GM23248 (cell line): Measurements from ENCODE around the gene TCEAL2. TPM values are rescaled to one million over a fixed set of nuclear protein-coding genes. Genes with fewer than 3 reads are reported as not detected.
"Not testable (repeated sequence)": the region's sequence is repeated elsewhere in the genome, so short reads cannot be mapped to it uniquely, and the experiment has no call there.

Experiments
- DNase-seq: peaks from one replicate; pipeline ENCODE4 v3.0.0-alpha.2; 2015
- H2AFZ ChIP-seq: fragments of 200-600 bp; sonication (generic); 2 replicates; pipeline ENCODE4 v1.6.1; 2016; ENCODE audit warnings: antibody characterized with exemption
- H3F3A ChIP-seq: fragments of 200-600 bp; sonication (generic); 2 replicates; pipeline ENCODE4 v1.6.1; 2016; ENCODE audit warnings: mild to moderate bottlenecking, antibody characterized with exemption, mixed run types; ENCODE audit not compliant: insufficient read depth
- H3K27ac ChIP-seq: fragments of 200-600 bp; sonication (generic); 2 replicates; pipeline ENCODE4 v1.5.1; 2016; ENCODE audit warnings: mild to moderate bottlenecking
- H3K27me3 ChIP-seq: fragments of 200-600 bp; sonication (generic); replicated peaks from 2 replicates; pipeline ENCODE4 v1.6.1; 2016; ENCODE audit warnings: mild to moderate bottlenecking; ENCODE audit not compliant: insufficient read depth
- H3K36me3 ChIP-seq: fragments of 200-600 bp; sonication (generic); 2 replicates; pipeline ENCODE4 v1.6.1; 2016; ENCODE audit warnings: low read depth, mild to moderate bottlenecking
- H3K4me1 ChIP-seq: fragments of 200-600 bp; sonication (generic); 2 replicates; pipeline ENCODE4 v1.6.1; 2016; ENCODE audit warnings: mild to moderate bottlenecking; ENCODE audit not compliant: insufficient read depth
- H3K4me2 ChIP-seq: fragments of 200-600 bp; sonication (generic); one replicate; pipeline ENCODE4 v1.6.1; 2016; ENCODE audit warnings: mild to moderate bottlenecking; ENCODE audit not compliant: unreplicated experiment
- H3K4me3 ChIP-seq: fragments of 200-600 bp; sonication (generic); 2 replicates; pipeline ENCODE4 v1.5.1; 2016; ENCODE audit warnings: mild to moderate bottlenecking
- H3K79me2 ChIP-seq: fragments of 200-600 bp; sonication (generic); 2 replicates; pipeline ENCODE4 v1.6.1; 2016; ENCODE audit warnings: mild to moderate bottlenecking; ENCODE audit not compliant: insufficient read depth
- H3K9ac ChIP-seq: fragments of 200-600 bp; sonication (generic); 2 replicates; pipeline ENCODE4 v1.6.1; 2016; ENCODE audit warnings: mild to moderate bottlenecking
- H3K9me2 ChIP-seq: fragments of 200-600 bp; sonication (generic); 2 replicates; pipeline ENCODE4 v1.6.1; 2016; ENCODE audit warnings: mixed run types, mild to moderate bottlenecking, moderate library complexity; ENCODE audit not compliant: insufficient read depth
- H3K9me3 ChIP-seq: fragments of 200-600 bp; sonication (generic); one replicate; pipeline ENCODE4 v1.6.1; 2017; ENCODE audit warnings: low read depth
- H4K20me1 ChIP-seq: fragments of 200-600 bp; sonication (generic); 2 replicates; pipeline ENCODE4 v1.6.0; 2016; ENCODE audit not compliant: insufficient read depth
- EZH2 ChIP-seq: fragments of 200-600 bp; sonication (generic); IDR thresholded peaks from 2 replicates; pipeline ENCODE4 v1.6.1; 2018; ENCODE audit warnings: antibody characterized with exemption, mild to moderate bottlenecking; ENCODE audit not compliant: insufficient read depth, poor library complexity, severe bottlenecking
- EZH2phosphoT487 ChIP-seq: fragments of 200-600 bp; sonication (generic); IDR thresholded peaks from 2 replicates; pipeline ENCODE4 v1.6.1; 2018; ENCODE audit warnings: antibody characterized with exemption, moderate library complexity, mild to moderate bottlenecking, low read depth; ENCODE audit not compliant: insufficient read depth
- WGBS, 2 experiments: methylation state at CpG; one replicate each; pipeline ENCODE4 v1.1.6; 2015 to 2017; ENCODE audit warnings: low lambda C conversion rate in 2 of 2, low coverage in 1 of 2; ENCODE audit errors: missing lambda C conversion rate in 2 of 2; 5-methylcytosine and 5-hydroxymethylcytosine counted together
- in situ Hi-C: fragments of 300-500 bp; cut with MboI; formaldehyde crosslinking; loops from 2 replicates; pipeline ENCODE4 v1.15.0; 2020
- polyA plus RNA-seq: library from polyadenylated mRNA; unstranded; fragments of >200 nt; fragmentation: Nextera tagmentation; extraction: Ambion mirVana; gene quantifications from 2 replicates; pipeline ENCODE4 v1.2.1, GENCODE V29; 2016
- total RNA-seq: library from RNA; depleted of rRNA; stranded (reverse); fragments of >200 nt; shearing (Covaris generic); gene quantifications from 2 replicates; pipeline ENCODE4 v1.2.3, GENCODE V29; 2014

TCEAL2 gene
- total and polyA plus RNA-seq, 2 experiments from 2014 or later: not detected

- H3K79me2 ChIP-seq: no peaks in the 10 kb centered on the region
- H4K20me1 ChIP-seq: no peaks in the 10 kb centered on the region
- H3K9me3 ChIP-seq: no peaks in the 10 kb centered on the region
- H3K4me1 ChIP-seq: no peaks in the 10 kb centered on the region
- no peaks in the 10 kb centered on the region for H3K9me2 ChIP-seq
- no peak overlapping the region for H3K9ac ChIP-seq
- H2AFZ ChIP-seq: no peak overlapping the region
- WGBS, 2 experiments: 4 to 5% methylated on average over 7 to 8 of the region's 8 CpGs
- DNase-seq: no peak
- H3K27me3 ChIP-seq: 0 out of 2 replicates have a peak, but pooled peaks cover 7% of the 10 kb centered on the region
- H3K36me3 ChIP-seq: no peaks in the 10 kb centered on the region
- no peak for TF ChIP-seq EZH2
- TF ChIP-seq EZH2phosphoT487: no peak
- in situ Hi-C loops: no loop called here
- no peaks in the 10 kb centered on the region for H3F3A ChIP-seq
- no peak overlapping the region for H3K4me2 ChIP-seq
- H3K27ac ChIP-seq: no peak overlapping the region
- H3K4me3 ChIP-seq: no peak overlapping the region
Observed at GRCh38 chrX:102126863-102127262, 1.4 kb downstream of the TCEAL2 start.

- H3K9ac ChIP-seq: no peak overlapping the region
- no peaks in the 10 kb centered on the region for H3K36me3 ChIP-seq
- no peaks in the 10 kb centered on the region for H3F3A ChIP-seq
- no peaks in the 10 kb centered on the region for H3K27me3 ChIP-seq
- in situ Hi-C loops: no loop called here
- DNase-seq: peak; percentile 24
- no peak overlapping the region for H3K4me3 ChIP-seq
- H3K9me3 ChIP-seq: no peaks in the 10 kb centered on the region
- H4K20me1 ChIP-seq: no peaks in the 10 kb centered on the region
- no peak overlapping the region for H3K27ac ChIP-seq
- H3K4me2 ChIP-seq: no peak overlapping the region
- 17 to 25% methylated on average over 1 of the region's 1 CpG for WGBS, 2 experiments
- no peaks in the 10 kb centered on the region for H3K79me2 ChIP-seq
- no peaks in the 10 kb centered on the region for H3K9me2 ChIP-seq
- no peak overlapping the region for H2AFZ ChIP-seq
- no peaks in the 10 kb centered on the region for H3K4me1 ChIP-seq
- TF ChIP-seq EZH2phosphoT487: no peak
- no peak for TF ChIP-seq EZH2
Observed at GRCh38 chrX:102129473-102129872, 4.0 kb downstream of the TCEAL2 start.

- no peak overlapping the region for H3K4me2 ChIP-seq
- H3K27ac ChIP-seq: no peak overlapping the region
- no peaks in the 10 kb centered on the region for H4K20me1 ChIP-seq
- H3F3A ChIP-seq: no peaks in the 10 kb centered on the region
- no peak for TF ChIP-seq EZH2
- no peak for TF ChIP-seq EZH2phosphoT487
- no peaks in the 10 kb centered on the region for H3K4me1 ChIP-seq
- H3K79me2 ChIP-seq: no peaks in the 10 kb centered on the region
- in situ Hi-C loops: no loop called here
- H3K9me3 ChIP-seq: no peaks in the 10 kb centered on the region
- no peaks in the 10 kb centered on the region for H3K36me3 ChIP-seq
- DNase-seq: no peak
- 53 to 62% methylated on average over 4 of the region's 4 CpGs for WGBS, 2 experiments
- H3K4me3 ChIP-seq: no peak overlapping the region
- no peaks in the 10 kb centered on the region for H3K27me3 ChIP-seq
- H2AFZ ChIP-seq: no peak overlapping the region
- no peak overlapping the region for H3K9ac ChIP-seq
- H3K9me2 ChIP-seq: no peaks in the 10 kb centered on the region
Observed at GRCh38 chrX:102138064-102138463, 12.6 kb downstream of the TCEAL2 start.

- DNase-seq, H3K79me2 ChIP-seq, H3K9me2 ChIP-seq, H3K9ac ChIP-seq, H3K9me3 ChIP-seq, H4K20me1 ChIP-seq, H3K4me3 ChIP-seq, in situ Hi-C loops, H2AFZ ChIP-seq, H3K27ac ChIP-seq, H3K4me1 ChIP-seq, H3K27me3 ChIP-seq, H3K4me2 ChIP-seq, H3K36me3 ChIP-seq, H3F3A ChIP-seq: not testable (repeated sequence)
- WGBS, 2 experiments: 6 to 11% methylated on average over 2 to 16 of the region's 16 CpGs
Observed at GRCh38 chrX:102140876-102141275, 15.4 kb downstream of the TCEAL2 start.

GRCh38 chrX:102141631-102142030 is 16.2 kb downstream of the TCEAL2 start:
- H3K27ac ChIP-seq, H3F3A ChIP-seq, H3K9ac ChIP-seq, H3K9me2 ChIP-seq, DNase-seq, H2AFZ ChIP-seq, H3K36me3 ChIP-seq, H3K9me3 ChIP-seq, H3K4me3 ChIP-seq, H4K20me1 ChIP-seq, H3K4me1 ChIP-seq, H3K79me2 ChIP-seq, H3K27me3 ChIP-seq, H3K4me2 ChIP-seq, in situ Hi-C loops: not testable (repeated sequence)
- WGBS, 2 experiments: 13 to 14% methylated on average over 7 to 17 of the region's 19 CpGs

- H3K9ac ChIP-seq, H3K4me3 ChIP-seq, H2AFZ ChIP-seq, H3K27ac ChIP-seq, H3K9me2 ChIP-seq, H3K79me2 ChIP-seq, H4K20me1 ChIP-seq, in situ Hi-C loops, H3K4me1 ChIP-seq, H3K36me3 ChIP-seq, H3K9me3 ChIP-seq, H3K4me2 ChIP-seq, H3F3A ChIP-seq, DNase-seq, H3K27me3 ChIP-seq: not testable (repeated sequence)
- 4% methylated on average over 10 of the region's 31 CpGs; no CpG with 5 or more reads in 1 of the 2 experiments for WGBS, 2 experiments
Observed at GRCh38 chrX:102142274-102142673, 16.8 kb downstream of the TCEAL2 start, which contains the start of gene TCEAL6. TSS of gene TCEAL6 (minus strand) at chrX:102142481.
